ENCODE data around the gene CAMKK1.

The CAMKK1 gene

GRCh38 chr17:3895354-3895753 is 2.5 kb upstream of the CAMKK1 start:
- DNase-seq, result no peak

- no peak for DNase-seq
These were observed 2.1 kb upstream of the CAMKK1 start for GRCh38 chr17:3894911-3895343.

DNA sequence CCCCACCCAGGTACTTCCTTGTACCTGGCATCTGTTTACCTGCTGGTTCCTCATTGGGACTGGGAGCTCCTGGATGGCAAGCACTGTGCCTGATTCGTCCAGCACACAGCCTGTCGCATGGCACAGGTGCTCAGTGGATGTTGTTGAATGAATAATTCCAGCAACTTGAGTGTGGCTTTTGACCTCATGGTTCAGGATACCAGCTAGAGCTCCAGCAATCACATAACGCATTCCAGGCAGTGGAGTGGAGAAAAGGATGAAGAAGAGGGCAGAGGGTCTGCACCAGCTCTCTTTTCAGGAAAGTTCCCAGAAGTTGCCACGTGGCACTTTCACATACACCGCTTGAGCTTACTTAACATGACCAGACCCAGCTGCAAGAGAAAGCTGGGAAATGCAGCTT is 1.3 kb upstream of the CAMKK1 start:
- DNase-seq, result no peak

- no peak for DNase-seq
These were observed 865 bp upstream of the CAMKK1 start for GRCh38 chr17:3893720-3894116.

GRCh38 chr17:3892095-3892998 is 506 bp downstream of the CAMKK1 start:
- DNase-seq, result no peak

DNA sequence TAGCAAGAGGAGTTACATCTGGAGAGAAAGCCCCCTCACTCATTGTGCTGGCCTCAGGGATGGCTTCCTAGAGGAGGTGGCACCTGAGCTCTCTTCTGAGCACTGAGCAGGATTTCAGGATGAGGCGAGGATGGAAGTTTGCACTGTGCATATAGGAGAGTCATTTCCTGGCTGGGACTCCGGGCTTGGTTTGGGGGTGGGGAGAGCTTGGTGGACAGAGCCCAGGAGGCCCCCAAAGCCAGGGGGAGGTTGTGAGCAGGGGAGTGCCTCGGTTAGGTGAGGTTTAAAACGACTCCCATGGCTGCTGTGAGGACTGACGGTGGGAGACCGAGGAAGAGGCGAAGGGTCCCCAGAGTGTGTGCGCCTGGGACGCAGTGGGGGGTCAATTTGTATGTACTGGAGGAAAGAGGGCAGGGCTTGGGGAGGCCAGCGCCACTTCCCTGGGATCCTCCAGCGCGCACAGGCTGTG is 1.2 kb downstream of the CAMKK1 start:
- DNase-seq, result no peak

GRCh38 chr17:3890878-3891219 is 2.0 kb downstream of the CAMKK1 start:
- no peak for DNase-seq

- no peak for DNase-seq
These were observed 2.6 kb downstream of the CAMKK1 start for GRCh38 chr17:3890082-3890877.

DNA sequence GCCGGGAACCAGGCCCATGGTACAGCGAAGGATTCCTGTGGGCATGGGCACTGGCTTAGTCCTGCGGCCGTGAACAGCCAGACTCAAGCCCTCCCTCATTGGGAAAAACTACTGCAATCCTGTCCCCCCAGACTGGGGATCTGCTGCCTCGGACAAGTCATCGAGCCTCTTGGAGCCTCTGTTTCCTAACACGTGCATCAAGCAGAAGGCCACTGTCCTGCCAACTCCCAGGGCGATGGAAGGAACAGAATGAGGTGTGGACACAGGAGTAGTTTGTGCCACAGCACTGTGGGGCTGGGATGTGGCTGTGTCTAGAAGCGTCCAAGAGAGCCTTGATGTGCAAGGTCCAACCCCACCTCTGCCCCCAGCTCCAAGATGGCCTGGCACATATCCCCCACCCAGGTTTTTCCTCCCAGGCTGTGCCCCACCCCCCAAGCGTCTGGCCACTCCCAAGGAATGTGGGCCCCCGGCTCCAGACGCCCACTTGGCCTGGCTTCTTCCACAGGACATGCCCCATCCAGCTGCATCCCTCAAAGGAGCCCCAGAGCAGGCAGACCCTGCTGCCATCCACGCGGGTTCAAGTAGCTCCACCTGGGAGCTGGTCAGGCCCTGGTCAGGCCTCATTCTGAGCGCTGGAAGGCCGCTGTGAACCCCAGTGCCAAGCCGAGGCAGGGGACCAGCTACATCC is 3.4 kb downstream of the CAMKK1 start:
- DNase-seq, result no peak

DNA sequence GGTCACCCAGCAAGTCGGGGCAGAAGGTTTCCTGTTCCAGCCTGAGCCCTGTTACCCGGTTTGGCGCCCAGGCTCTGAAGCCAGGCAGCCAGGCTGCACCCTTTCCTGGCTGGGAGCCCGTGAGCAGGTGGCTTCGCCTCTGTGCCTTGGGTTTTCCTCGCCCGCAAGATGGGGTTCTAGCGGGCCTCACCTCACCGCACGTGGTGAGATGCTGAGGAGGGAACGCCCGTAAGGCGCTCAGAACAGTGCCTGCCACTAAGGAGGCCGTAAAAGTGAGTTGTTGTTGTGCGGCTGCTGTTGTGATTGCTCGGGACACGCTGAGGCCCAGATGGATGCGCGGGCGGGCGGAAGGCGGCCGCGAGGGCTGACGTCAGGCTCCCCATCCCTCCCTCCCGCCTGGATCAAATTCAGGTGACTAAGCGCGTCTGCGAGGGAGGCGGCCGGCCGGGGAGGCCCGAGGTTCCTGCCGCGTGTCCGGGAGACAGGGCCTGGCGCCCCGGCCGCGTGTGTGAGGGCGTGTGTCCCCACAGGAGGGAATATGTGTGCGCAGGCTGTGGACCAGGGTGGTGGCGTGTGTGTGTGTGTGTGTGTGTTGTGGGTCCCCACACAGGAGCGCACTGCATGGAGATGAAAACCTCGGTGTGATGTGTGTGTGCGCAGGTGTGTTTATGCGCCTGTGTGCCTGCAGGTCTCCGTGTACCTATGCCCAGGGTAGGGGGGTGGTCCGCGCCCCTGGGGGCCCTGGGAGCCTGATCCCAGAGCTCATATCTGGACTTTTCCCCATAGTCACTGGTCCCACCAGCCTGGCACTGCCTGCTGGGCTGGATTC is 4.3 kb downstream of the CAMKK1 start:
- peak; percentile 89 for DNase-seq

DNA sequence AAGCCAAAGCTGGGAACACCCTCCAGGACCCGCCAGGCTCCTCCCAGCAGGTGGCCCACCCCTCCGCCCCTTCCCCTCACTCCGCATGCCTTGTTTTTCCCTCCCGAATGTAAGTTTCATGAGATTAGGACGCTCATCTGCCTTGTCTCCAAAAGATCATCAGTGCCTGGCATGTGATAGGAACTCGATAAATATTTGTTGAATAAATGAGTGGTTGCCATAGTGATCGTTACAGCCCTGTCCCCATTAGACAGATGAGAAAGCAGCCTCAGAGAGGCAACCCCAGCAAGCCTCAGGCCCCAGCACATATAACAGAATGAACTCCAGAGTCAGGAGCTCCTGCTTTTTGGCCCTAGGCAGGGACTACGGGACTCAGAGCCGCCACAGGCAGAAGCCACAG is 5.0 kb downstream of the CAMKK1 start:
- DNase-seq, result no peak

DNA sequence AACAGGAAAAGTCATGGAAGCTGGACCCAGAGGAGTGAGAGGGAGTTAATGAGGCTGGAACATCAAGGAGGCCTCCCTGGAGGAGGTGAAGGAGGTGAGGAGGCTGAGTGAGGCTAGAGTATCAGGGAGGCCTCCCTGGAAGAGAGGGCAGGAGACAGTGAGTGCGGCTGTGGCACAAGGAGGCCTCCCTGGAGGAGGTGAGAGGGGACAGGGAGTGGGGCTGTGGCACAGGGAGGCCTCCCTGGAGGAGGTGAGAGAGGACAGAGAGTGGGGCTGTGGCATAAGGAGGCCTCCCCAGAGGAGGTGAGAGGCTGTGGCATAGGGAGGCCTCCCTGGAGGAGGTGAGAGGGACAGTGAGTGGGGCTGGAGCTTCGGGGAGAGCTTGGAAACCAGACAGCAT is 5.5 kb downstream of the CAMKK1 start:
- no peak for DNase-seq

DNA sequence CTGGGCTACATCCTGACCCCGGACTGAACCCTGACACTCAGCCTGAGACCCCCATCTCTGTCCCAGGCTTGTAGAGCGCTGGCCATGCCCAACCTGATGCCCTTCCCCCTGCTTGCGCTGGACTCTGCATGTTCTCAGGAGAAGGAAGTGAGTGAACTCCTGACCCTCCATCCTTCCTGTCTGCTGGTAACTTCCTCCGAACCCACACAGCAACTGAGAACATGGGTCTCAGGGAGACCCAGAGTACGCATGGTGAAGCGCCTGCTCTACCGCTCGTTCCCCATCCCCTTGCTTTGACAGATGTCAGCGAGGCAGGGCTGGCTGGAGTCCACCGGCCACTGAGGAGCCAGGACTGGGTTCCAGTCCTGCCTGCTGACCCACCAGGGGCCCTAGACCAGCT is 6.1 kb downstream of the CAMKK1 start:
- no peak for DNase-seq

DNA sequence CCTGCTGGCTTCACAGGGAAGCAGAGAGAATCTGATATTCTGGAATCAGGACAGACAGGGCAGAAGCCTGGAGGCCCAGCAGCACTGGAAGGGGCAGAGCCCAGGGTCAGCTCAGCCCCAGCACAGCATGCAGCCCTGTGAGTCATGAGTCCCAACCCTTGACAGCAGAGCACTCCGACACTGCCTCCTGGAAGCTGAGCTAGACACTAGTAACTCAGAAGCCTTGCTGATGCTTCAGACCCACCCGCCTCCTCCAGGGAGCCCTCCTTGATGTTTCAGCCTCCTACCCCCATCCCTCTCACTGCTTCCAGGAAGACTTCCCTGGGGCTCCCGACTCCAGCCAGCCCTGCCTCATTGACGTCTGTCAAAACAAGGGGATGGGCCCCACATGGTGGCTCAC is 6.9 kb downstream of the CAMKK1 start:
- DNase-seq, result no peak

DNA sequence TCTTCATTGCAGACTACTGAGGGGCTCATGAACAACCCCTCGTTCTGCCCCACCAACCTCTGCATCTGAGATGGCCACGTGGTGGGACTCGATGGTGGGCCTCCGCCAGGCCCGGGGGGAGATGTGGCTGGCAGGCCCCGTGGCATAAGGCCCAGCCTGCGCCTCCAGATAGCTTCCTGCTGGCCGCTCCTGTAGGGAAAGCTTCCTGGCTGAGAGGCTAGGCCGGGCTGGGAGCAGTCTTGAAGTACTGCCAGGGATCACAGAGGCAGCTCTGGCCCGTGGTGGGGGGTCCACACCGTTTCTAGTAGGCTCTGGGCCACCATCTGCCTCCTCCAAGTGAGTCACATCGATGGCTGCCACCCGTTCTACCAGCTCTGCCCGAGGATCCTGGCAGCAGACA is 7.6 kb downstream of the CAMKK1 start:
- no peak for DNase-seq

- DNase-seq, result no peak
These were observed 8.7 kb downstream of the CAMKK1 start for GRCh38 chr17:3884188-3884587.

DNA sequence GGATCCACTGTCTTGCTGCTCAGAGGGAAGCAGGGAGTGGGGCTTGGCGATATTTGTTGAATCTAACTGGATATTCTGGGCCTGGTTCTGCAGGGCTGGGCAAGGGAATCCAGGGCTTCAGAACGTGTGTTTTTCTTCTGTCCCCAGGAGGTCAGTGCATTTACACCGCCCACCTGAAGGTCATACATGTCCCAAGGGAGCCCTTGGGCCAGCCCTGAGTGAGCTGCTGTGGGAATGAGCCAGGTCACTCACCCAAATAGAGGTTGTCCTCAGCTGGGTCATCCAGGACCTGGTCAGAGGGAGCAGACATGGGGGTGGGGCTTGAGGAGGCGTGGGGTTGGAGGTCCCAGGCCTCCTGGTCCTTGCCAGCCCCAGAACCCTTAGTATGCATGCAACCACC is 10.6 kb downstream of the CAMKK1 start:
- DNase-seq, result no peak

- no peak for DNase-seq
These were observed 11.9 kb downstream of the CAMKK1 start for GRCh38 chr17:3880983-3881382.

GRCh38 chr17:3879591-3880417 is 13.0 kb downstream of the CAMKK1 start:
- no peak for DNase-seq

GRCh38 chr17:3879186-3879585 is 13.7 kb downstream of the CAMKK1 start:
- peak; percentile 75 for DNase-seq

DNA sequence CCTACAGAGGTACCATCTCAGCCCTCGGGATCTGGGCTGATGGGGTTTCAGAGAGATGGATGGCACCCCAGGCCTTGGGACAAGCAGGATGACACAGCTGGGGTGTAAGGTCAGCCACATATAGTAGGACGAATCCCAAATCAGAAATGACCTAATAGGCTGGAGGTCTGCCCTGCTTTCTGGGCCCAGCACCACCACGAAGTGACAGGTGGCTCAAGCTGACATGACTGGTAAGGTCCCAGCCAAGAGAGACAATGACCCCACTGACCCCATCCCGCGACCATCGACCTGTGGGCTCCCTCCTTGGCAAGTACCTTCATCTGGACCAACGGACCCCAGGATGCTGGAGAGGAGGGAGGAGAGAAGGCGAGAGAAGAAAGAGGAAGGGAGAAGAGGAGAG is 15.6 kb downstream of the CAMKK1 start:
- no peak for DNase-seq

- no peak for DNase-seq
These were observed 17.5 kb downstream of the CAMKK1 start for GRCh38 chr17:3875317-3875716.
